HG03066 (cell line): ENCODE results near the gene ARHGAP6.
"Not testable (repeated sequence)": the region's sequence is repeated elsewhere in the genome, so short reads cannot be mapped to it uniquely, and the experiment has no call there.

ENCODE experiments used
- ATAC-seq: cut with Tn5 transposase; IDR thresholded peaks from one replicate; pipeline ENCODE4 v1.9.1; 2021; ENCODE audit warnings: low read depth; ENCODE audit not compliant: unreplicated experiment

Gene ARHGAP6

GRCh38 chrX:11363825-11364224 is 301.9 kb downstream of the ARHGAP6 start:
- ATAC-seq, result not testable (repeated sequence)

DNA sequence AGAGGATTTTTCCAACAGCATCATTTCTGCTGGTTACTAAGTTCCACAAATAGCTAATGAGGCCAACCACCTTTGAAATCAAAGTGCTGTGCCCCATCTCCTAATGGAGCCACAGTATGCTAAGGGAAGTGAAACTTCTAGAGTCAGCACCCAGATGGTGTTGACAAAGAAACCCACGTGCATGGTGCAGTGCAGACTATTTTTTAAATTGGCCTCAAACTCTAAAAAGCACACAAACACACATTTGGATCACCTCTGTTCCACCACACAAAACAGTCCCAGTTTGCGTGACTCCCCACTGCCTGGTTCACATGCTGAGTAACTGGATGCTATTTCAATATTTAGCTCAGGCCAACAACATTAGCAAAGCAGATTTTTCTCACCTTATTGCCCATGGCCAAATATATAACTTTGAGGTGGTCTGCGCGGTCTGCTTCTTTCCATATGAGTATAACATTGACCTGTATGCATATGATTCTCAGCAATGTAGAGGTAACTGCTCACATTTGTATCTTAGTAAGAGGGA is 302.6 kb downstream of the ARHGAP6 start:
- ATAC-seq, result peak; percentile 94

DNA sequence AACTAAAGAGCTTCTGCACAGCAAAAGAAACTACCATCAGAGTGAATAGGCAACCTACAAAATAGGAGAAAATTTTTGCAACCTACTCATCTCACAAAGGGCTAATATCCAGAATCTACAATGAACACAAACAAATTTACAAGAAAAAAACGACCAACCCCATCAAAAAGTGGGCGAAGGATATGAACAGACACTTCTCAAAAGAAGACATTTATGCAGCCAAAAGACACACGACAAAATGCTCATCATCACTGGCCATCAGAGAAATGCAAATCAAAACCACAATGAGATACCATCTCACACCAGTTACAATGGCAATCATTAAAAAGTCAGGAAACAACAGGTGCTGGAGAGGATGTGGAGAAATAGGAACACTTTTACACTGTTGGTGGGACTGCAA is 304.1 kb downstream of the ARHGAP6 start:
- not testable (repeated sequence) for ATAC-seq

DNA sequence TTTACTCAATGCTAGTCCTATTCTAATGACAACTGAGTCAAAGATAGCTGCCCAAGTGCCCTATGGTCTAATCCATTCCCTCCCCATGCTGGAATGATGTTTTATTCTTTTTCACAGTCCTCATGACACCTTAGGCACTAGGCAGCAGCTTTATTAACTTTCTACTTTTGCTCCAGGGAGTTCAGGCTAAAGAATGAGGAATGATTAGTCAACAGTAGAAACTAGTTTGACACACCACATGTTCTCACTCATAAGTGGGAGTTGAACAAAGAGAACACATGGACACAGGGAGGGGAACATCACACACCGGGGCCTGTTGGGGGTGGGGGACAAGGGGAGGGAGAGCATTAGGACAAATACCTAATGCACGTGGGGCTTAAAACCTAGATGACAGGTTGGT is 309.8 kb downstream of the ARHGAP6 start:
- not testable (repeated sequence) for ATAC-seq

DNA sequence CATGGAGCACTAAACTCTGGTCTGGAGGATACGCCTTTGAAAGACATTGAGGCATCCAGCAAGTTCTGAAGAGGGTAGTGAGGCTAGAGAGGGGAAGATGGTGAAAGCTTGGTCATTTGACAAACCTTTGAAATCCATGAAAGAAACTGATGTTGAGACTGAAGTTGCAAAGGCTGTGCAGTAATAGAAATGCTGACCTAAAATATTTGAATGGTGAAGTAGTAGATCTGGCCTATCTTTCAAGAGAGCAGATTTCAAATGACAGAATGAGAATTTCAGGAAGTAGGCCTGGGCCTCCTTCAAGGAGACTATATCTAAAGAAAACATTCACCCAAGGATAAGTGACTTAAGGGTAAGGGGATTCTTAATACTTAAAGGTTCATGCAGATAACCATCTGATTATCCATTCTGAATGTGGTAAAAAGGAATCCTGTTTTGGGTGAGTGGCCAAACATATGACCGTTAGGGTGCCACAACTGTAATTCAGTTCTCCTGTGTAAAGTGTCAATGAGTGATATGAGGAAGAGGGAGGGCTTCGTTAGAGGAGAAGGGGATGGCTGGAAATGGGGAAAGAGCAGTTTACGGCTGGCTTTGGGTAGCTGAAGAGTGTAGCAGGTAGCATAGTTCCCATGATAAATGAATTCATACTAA is 310.3 kb downstream of the ARHGAP6 start:
- no peak for ATAC-seq

DNA sequence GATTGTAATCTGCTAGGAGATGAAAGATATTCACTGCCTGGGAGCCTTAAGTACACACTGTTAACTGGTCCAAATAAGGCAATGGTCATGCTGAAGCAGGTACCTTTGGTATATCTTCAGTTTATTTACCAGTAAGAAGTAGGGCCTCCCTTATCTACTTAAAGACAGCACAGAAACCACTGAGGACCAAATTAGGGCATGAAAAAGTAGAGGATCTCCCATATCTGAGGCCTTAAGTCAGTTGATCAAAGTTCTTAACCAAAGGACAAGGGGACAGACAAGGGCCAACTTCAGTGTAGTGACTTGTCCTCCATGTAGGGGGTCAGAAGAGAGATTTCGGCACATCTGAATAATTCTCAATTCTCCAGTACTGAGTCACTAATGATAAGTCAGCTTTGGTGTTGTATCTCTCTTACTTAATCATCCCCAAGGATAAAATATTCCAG is 313.4 kb downstream of the ARHGAP6 start:
- no peak for ATAC-seq

DNA sequence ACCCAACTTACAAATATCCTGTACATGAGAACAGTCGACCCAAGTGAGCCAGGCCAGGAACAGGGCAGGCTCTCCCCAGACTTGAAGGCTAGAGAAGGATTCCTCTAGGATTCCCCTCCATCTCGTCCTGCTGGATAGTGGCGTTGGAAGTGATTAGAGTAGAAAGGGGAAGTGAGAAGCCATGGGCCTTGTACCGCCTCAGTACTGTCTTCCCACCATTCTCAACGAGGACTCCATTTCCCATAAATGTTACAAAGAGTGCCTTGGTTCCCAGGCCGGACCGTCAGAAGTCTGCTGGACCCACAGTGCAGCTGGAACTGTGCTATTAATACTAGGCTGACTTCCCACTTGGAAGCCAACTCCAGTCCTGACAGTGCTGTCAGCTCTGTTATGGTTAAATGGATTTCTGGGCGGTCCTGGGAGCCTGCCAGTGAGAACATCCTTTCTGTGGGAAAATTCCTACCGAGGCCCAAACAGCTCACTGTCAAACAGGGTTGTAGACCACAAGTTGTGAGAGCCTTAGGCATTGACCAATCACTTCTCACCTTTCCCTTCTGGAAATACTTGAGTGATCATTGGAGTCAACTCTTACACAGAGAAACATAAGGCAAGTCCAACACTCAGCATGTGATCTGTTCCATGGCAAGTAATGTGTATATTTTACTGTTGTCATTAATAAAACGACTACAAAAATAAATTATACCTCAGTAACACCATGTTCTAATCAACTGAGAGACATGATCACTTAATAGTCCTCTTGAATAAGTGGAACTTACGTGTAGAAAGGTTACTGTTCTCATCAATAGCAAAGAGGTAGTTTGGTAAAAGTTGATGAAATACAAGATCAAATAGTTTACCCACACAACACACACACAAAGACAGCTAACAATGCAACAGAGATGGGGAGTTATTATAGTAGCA is 314.1 kb downstream of the ARHGAP6 start:
- ATAC-seq, result peak; percentile 29

DNA sequence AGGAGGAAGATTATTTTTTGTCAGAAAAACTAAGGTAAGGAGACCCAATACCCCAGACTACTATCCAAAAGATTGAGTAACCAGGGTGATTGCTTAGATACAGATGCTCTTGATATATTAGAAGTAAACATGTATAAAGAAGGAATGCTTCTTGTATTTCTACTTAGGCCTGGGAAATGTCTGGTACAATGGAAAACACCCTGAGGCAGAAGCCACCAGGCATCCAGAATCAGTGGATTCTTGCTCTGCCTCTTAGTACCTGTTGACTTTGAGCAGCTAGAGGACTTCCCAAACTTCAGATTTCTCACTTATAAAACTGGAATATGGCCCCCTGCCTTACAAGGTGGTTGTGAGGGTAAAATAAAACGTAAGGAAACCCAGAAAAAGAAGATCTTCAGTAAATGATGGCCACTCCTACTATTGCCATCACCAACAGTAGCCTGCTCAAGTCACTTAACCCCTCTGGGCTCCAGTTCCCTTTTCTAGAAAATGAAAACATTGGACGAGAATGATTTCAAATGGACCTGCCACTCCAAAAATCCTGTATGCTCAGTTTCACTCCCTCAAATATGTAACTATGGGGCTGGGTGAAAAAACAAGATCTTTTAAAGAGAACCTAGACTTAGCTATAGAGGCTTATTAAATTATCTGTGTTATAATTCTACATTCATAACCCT is 315.9 kb downstream of the ARHGAP6 start:
- ATAC-seq, result no peak

DNA sequence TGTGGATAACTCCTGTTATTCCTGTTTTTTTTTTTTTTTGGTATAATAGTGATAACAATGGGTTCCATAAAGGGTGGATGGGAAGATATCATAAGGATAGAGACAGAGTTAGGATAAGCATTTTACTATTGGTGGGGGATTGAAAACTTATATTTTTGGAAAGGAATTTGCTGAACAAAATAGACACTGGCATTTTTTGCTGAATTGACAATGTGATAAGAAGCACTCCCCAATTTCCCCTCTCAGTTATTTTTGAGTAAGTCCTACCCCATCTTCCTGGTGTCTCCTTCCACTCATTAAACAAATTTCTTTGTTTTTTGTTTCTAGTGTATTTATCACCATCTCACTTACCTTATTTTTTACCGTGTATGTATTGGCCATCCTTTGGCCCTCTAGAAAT is 316.7 kb downstream of the ARHGAP6 start:
- ATAC-seq, result no peak

GRCh38 chrX:11347300-11347699 is 318.4 kb downstream of the ARHGAP6 start:
- no peak for ATAC-seq

DNA sequence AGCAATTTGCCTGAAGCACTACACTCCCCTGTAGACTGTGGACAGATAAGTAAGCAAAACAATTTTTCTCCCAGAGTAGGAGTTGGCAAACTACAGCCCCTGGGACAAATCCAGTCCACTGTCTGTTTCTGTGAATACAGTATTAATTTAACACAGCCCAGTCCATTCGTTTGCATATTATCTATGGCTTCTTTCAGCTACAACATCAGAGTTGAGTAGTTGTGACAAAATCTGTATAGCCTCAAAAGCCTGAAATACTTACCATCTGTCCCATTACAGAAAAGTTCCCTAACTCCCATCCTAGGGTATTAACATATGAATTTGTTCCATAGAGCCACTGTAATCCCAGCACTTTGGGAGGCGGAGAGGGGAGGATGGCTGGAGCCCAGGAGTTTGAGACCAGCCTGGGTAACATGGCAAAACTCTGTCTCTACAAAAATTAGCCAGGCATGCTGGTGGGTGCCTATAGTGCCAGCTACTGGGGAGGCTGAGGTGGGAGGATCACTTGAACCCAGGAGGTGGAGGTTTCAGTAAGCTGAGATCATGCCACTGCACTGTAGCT is 319.5 kb downstream of the ARHGAP6 start:
- ATAC-seq, result no peak

DNA sequence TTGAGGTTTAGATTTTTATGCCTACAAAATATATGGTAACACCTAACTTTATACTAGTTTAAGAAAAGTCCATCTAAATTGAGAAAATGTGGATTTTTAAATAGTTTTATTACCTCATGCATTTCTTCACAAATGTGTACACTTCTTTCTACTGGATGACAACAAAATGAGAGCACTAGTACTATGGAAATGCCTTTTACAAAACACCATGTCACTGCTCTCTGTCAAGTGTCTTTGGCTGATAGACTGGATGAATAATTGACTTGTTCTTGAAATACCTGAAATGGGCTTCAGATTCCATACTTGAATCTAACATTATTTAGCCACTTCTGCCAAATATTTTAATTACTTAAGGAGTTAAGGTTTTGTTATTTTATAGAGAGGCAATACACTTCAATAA is 323.0 kb downstream of the ARHGAP6 start:
- no peak for ATAC-seq

DNA sequence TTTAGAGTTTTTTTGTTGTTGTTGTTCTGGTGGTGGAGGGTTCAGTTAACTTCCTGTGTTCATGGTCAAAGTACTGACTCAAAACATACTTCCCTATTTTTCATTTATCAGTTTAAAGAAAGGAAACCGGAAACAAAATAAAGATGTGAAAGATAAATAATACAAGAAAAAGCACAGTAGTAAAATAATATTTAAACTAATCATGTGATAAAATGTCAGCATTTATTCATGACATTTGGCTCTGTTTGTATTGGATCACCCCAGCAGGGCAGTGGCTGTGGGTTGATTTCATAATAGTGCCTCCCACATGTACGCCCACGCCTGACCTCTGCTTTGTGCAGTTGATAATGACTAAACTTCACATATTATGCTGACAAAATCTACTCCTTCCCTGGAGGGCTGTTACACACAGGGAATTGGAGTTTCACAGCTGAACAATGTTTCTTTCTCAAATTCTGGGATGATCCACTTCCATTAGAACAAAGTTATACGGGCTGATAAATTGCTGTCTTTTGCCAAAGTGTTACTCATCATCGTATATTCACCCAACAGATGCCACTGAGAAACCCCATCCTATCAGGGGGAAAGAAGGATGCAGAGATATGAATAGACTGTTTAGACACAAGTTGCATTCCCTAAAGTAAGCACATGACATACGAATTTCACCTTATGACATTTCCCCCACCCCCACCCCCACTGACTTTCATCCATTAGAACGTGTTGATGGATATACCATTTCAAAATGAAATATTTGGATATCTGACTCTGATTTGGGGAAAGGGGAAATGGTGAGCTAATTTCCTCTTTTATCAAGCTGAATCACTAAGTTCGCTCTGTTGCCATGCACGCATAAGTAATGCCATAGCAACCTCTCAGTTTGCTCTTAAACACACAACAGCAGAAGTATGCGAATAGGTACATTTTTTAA is 324.2 kb downstream of the ARHGAP6 start:
- peak; percentile 75 for ATAC-seq

GRCh38 chrX:11337292-11338009 is 328.3 kb downstream of the ARHGAP6 start:
- no peak for ATAC-seq

GRCh38 chrX:11336201-11336600 is 329.5 kb downstream of the ARHGAP6 start:
- no peak for ATAC-seq

DNA sequence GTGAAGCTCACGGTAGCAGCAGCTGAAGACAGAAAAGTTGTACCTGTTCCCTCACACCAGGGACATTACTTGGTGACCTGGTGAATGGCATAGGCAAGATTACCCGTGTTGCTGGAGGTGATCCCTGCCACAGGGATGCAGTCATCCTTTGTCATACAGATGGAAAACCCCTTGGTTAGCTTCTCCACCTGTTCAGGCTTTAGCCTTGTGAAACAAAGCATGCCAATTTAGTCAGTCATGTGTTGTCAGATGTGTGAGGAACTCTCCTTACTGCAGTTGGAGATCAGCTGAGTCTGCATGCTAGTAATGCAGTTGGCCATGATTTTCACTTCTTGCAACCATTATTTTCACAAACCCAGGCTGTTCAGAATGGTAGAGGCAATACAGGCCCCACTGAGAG is 331.6 kb downstream of the ARHGAP6 start:
- ATAC-seq, result no peak

DNA sequence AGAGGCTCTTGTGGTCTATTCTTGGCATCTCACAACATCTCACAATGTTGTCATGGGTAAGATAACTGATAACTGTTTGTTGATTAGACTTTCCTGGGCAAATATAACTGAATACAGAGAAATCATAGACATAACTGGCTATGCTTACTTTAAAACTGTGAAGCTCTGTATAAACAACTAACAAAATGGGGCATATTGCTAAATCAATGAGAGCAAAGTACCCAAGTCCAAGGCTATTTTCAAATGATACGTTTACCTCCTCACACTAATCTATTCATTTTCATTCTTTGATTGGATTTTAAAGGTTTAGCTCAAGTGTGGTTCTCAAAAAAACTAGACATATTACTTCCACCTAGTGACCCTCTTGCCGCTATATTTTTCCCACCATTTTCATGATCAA is 333.9 kb downstream of the ARHGAP6 start:
- ATAC-seq, result no peak

DNA sequence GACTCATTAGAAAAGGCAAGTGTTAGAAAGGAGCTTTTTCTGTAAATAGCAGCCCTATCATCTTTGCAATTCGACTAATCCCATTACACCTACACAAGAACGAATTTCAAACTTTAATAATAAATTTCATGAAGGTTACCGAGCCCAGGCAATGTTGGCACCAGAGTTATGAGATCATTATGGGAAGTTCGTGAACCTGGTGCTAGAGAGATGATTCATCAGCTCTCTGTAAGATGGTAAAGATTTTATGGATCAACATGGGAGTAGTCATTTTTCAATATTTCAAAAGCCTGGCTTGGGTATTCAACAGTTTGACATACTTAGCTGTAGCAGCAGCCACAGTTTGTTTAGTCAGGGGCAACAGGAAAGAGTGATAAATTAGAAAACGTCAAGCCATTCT is 336.7 kb downstream of the ARHGAP6 start:
- no peak for ATAC-seq

DNA sequence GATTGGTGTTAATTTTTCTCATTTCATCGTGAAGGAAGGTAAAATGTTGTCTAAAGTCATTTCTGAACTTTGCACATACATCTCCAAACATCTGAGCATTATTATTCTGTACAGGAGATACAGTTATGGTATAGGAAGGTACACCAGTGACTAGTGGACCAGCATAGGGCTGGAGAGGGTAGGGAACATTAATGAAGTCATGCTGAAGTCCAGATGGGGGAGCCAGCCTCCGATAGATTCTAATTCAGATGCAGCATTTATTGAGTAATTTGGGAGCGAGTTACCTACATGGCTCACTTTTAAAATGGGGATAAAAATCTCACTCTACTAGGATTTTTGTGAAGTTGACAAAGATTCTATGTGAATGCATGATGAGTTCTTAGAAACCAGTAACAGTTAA is 337.6 kb downstream of the ARHGAP6 start:
- no peak for ATAC-seq
